B cell (primary cell): Measurements from ENCODE around the gene ADRM1. TPM values are rescaled to one million over a fixed set of nuclear protein-coding genes. Genes with fewer than 3 reads are reported as not detected.

Source experiments
- ATAC-seq: fragments of 200-7000 bp; cut with Tn5 transposase; one replicate; pipeline ENCODE4 v1.10.0; 2021; ENCODE audit warnings: low read depth, mild to moderate bottlenecking, moderate number of reproducible peaks, moderate library complexity
- CTCF ChIA-PET: fragments of 350-600 bp; sonication (Branson Sonifier 250); formaldehyde crosslinking; loops from one replicate; lab custom pipeline; 2021; ENCODE audit warnings: antibody characterized with exemption, inconsistent platforms; lab: Charles Lee
- POLR2A ChIA-PET: fragments of 350-600 bp; sonication (Branson Sonifier 250); formaldehyde crosslinking; loops from one replicate; lab custom pipeline; 2021; ENCODE audit warnings: antibody characterized with exemption; lab: Charles Lee
- DNase-seq: peaks from one replicate; pipeline ENCODE4 v3.0.0; 2013
- H2AFZ ChIP-seq: 2 replicates; pipeline ENCODE4 v1.6.1; 2012; ENCODE audit warnings: mild to moderate bottlenecking, low read depth, low read length; ENCODE audit not compliant: insufficient read depth, poor library complexity, severe bottlenecking
- H3K27ac ChIP-seq, 2 donors: 1 replicate in 1 of 2; 2 replicates in 1 of 2; pipeline ENCODE4 v1.5.1; 2012 to 2013; ENCODE audit warnings: low read length in 2 of 2, mild to moderate bottlenecking in 2 of 2, moderate library complexity in 1 of 2
- H3K27me3 ChIP-seq, 4 experiments: fragments of 200-600 bp in 1 of 4; sonication (generic) in 1 of 4; replicated peaks in 1 of 4; 1 replicate in 2 of 4; 2 replicates in 2 of 4; pipeline versions ENCODE4 v1.6.1 to v1.7.0; 2013 to 2016; ENCODE audit warnings: low read length in 3 of 4, mild to moderate bottlenecking in 2 of 4, mixed read lengths in 1 of 4, moderate library complexity in 1 of 4; ENCODE audit not compliant: insufficient read depth in 4 of 4, control insufficient read depth in 3 of 4; ENCODE audit errors: control extremely low read depth in 1 of 4
- H3K36me3 ChIP-seq, 2 experiments: replicated peaks in 1 of 2; 1 replicate in 1 of 2; 2 replicates in 1 of 2; pipeline versions ENCODE4 v1.6.1 to v1.7.1; 2013; ENCODE audit warnings: low read length in 1 of 2; ENCODE audit not compliant: insufficient read depth in 2 of 2, control insufficient read depth in 1 of 2; ENCODE audit errors: control extremely low read depth in 1 of 2, extremely low read depth in 1 of 2
- H3K4me1 ChIP-seq, 2 donors: fragments of 200-600 bp in 1 of 2; sonication (generic) in 1 of 2; 1 replicate in 1 of 2; 2 replicates in 1 of 2; pipeline versions ENCODE4 v1.5.1 to v1.6.1; 2013 to 2017; ENCODE audit warnings: low read length in 2 of 2; ENCODE audit not compliant: control insufficient read depth in 2 of 2, insufficient read depth in 2 of 2
- H3K4me2 ChIP-seq: replicated peaks from 2 replicates; pipeline ENCODE3; 2012; ENCODE audit warnings: mild to moderate bottlenecking, low read depth, low read length; ENCODE audit not compliant: poor library complexity, severe bottlenecking
- H3K4me3 ChIP-seq, 5 experiments: fragments of 200-600 bp in 1 of 5; sonication (generic) in 1 of 5; 1 replicate in 3 of 5; 2 replicates in 2 of 5; pipeline versions ENCODE4 v1.5.1 to v1.7.0; 2011 to 2016; ENCODE audit warnings: low read length in 4 of 5, mild to moderate bottlenecking in 4 of 5, low read depth in 2 of 5, control low read depth in 1 of 5, moderate library complexity in 1 of 5; ENCODE audit not compliant: insufficient read depth in 1 of 5; ENCODE audit errors: control extremely low read depth in 1 of 5, extremely low read depth in 1 of 5
- H3K79me2 ChIP-seq: fragments of 200-600 bp; sonication (generic); one replicate; pipeline ENCODE4 v1.6.0; 2016; ENCODE audit warnings: low read length; ENCODE audit not compliant: control insufficient read depth, insufficient read depth
- H3K9ac ChIP-seq: fragments of 200-600 bp; sonication (generic); 2 replicates; pipeline ENCODE4 v1.6.1; 2017; ENCODE audit warnings: mild to moderate bottlenecking, low read length, moderate library complexity
- H3K9me3 ChIP-seq, 3 donors: one replicate each; pipeline versions ENCODE4 v1.6.1 to v1.7.1; 2013; ENCODE audit warnings: low read length in 2 of 3; ENCODE audit not compliant: control insufficient read depth in 2 of 3, insufficient read depth in 1 of 3; ENCODE audit errors: control extremely low read depth in 1 of 3
- H4K20me1 ChIP-seq: 2 replicates; pipeline ENCODE4 v1.6.0; 2012; ENCODE audit warnings: mild to moderate bottlenecking, low read length; ENCODE audit not compliant: insufficient read depth, control insufficient read depth, poor library complexity, severe bottlenecking
- H3K27ac Mint-ChIP-seq: one replicate; pipeline ENCODE4 v1.8.0; 2021; ENCODE audit warnings: mixed read lengths
- H3K27me3 Mint-ChIP-seq: one replicate; pipeline ENCODE4 v1.8.0; 2021; ENCODE audit warnings: mixed read lengths
- H3K4me1 Mint-ChIP-seq: one replicate; pipeline ENCODE4 v1.8.0; 2021; ENCODE audit warnings: mixed read lengths
- H3K4me3 Mint-ChIP-seq: one replicate; pipeline ENCODE4 v1.8.0; 2021; ENCODE audit warnings: mixed read lengths
- H3K9me3 Mint-ChIP-seq: one replicate; pipeline ENCODE4 v1.8.0; 2022; ENCODE audit warnings: mixed read lengths; ENCODE audit not compliant: insufficient read depth
- CTCF ChIP-seq: fragments of 200-600 bp; IDR thresholded peaks from one replicate; pipeline ENCODE4 v1.8.0; 2022; ENCODE audit warnings: antibody characterized with exemption, mild to moderate bottlenecking
- EZH2 ChIP-seq: IDR thresholded peaks from 2 replicates; pipeline ENCODE4 v1.6.1; 2012; ENCODE audit warnings: borderline replicate concordance, low read depth, mild to moderate bottlenecking, moderate library complexity, low read length; ENCODE audit not compliant: insufficient read depth, poor library complexity, severe bottlenecking
- WGBS: methylation state at CpG from one replicate; pipeline ENCODE4 v1.1.5; 2013; ENCODE audit warnings: missing lambda C conversion rate; ENCODE audit not compliant: insufficient coverage; 5-methylcytosine and 5-hydroxymethylcytosine counted together
- intact Hi-C: fragments of 100-400 bp; cut with micrococcal nuclease; formaldehyde crosslinking; loops from one replicate; pipeline ENCODE4 v1.10.0; 2022
- polyA plus RNA-seq: library from polyadenylated mRNA; depleted of rRNA; stranded (reverse); fragments of >200 nt; gene quantifications from 2 replicates; pipeline ENCODE4 v1.2.3, GENCODE V29; 2012
- total RNA-seq, 2 donors: library from RNA; stranded (reverse); fragments of 120-200 nt in 1 of 2; gene quantifications; 1 replicate in 1 of 2; 2 replicates in 1 of 2; pipeline versions ENCODE4 v1.2.3 to v1.2.4, GENCODE V29; 2013 to 2022

The ADRM1 gene
- total and polyA plus RNA-seq, 2 donors (not counting 1 experiment from before 2014, with no cell fraction given), result 73.9 to 87.2 TPM

- H3K4me1 Mint-ChIP-seq, result peaks cover 3% of the 10 kb centered on the region
- H3K27me3 Mint-ChIP-seq, result no peaks in the 10 kb centered on the region
- Histone ChIP-seq H3K4me2 (no peak overlapping the region), H3K36me3 (peaks cover 0 to 60% of the 10 kb centered on the region in 2 experiments), H3K4me1 (peaks cover 7 to 11% of the 10 kb centered on the region in 2 donors), H4K20me1 (no peaks in the 10 kb centered on the region), H3K27me3 (no peaks in the 10 kb centered on the region), H3K9ac (no peak overlapping the region), H2AFZ (no peak overlapping the region), H3K79me2 (no peaks in the 10 kb centered on the region), H3K4me3 (no peak overlapping the region), H3K27ac (no peak overlapping the region), H3K9me3 (no peaks in the 10 kb centered on the region)
- H3K9me3 Mint-ChIP-seq, result no peaks in the 10 kb centered on the region
- no peak overlapping the region for H3K27ac Mint-ChIP-seq
- CTCF ChIA-PET, result interaction anchor here (1.2 kb wide), 1 partner anchor 9 kb away, joined by 3 read pairs; no protein-coding TSS in a partner anchor
- 92% methylated on average over 29 of the region's 46 CpGs for WGBS
- intact Hi-C loops, result no loop called here
- ATAC-seq (no peak), DNase-seq (no peak)
- TF ChIP-seq EZH2 (no peak), CTCF (no peak)
- H3K4me3 Mint-ChIP-seq, result no peak overlapping the region
- POLR2A ChIA-PET, result no interaction called here
Measured at GRCh38 chr20:62330576-62331317, 27.9 kb downstream of the ADRM1 start.

- H3K4me1 Mint-ChIP-seq, result peaks cover 9% of the 10 kb centered on the region
- no peak overlapping the region for H3K4me3 ChIP-seq
- whole genome bisulfite sequencing, result 97% methylated on average over 19 of the region's 19 CpGs
- H3K9me3 ChIP-seq, result no peaks in the 10 kb centered on the region
- no peak for TF ChIP-seq CTCF
- no peak for TF ChIP-seq EZH2
- DNase-seq, result no peak
- H3K36me3 ChIP-seq, result peaks cover 0 to 60% of the 10 kb centered on the region in 2 experiments
- peaks cover 13 to 17% of the 10 kb centered on the region in 2 donors for H3K4me1 ChIP-seq
- ATAC-seq, result no peak
- H2AFZ ChIP-seq, result no peak overlapping the region
- no peaks in the 10 kb centered on the region for H3K27me3 ChIP-seq
- H3K9me3 Mint-ChIP-seq, result no peaks in the 10 kb centered on the region
- no peaks in the 10 kb centered on the region for H3K79me2 ChIP-seq
- H3K4me2 ChIP-seq, result no peak overlapping the region
- no peaks in the 10 kb centered on the region for H4K20me1 ChIP-seq
- ChIA-PET CTCF (interaction anchor here (1.2 kb wide), 1 partner anchor 8 kb away, joined by 3 read pairs; no protein-coding TSS in a partner anchor), POLR2A (no interaction called here)
- intact Hi-C loops, result no loop called here
- H3K9ac ChIP-seq, result no peak overlapping the region
- H3K4me3 Mint-ChIP-seq, result no peak overlapping the region
- no peak overlapping the region for H3K27ac ChIP-seq
- no peaks in the 10 kb centered on the region for H3K27me3 Mint-ChIP-seq
- no peak overlapping the region for H3K27ac Mint-ChIP-seq
Measured at GRCh38 chr20:62331347-62331746, 28.6 kb downstream of the ADRM1 start.
